ENCODE data around the gene SUV39H1. TPM values are rescaled to one million over a fixed set of nuclear protein-coding genes. Genes with fewer than 3 reads are reported as not detected.

Gene SUV39H1
- total RNA-seq, 1 donor: 17.0 TPM

- DNase-seq (ENCODE audit: low read depth in 2 of 3, low spot score in 2 of 3): no peak
These were observed 57.7 kb downstream of the SUV39H1 start for GRCh38 chrX:48754238-48754637.

Small RNAs within 50 kb of the gene (small RNA-seq; reads per million reads assigned to genes)
- not detected for gene RNU6-1056P

Other genes starting within 250 kb of the SUV39H1 start
- 76.7 TPM for gene SLC38A5, start 226.5 kb upstream of the SUV39H1 start, total RNA-seq
- gene FTSJ1, start 220.5 kb upstream of the SUV39H1 start, total RNA-seq: 69.2 TPM
- gene PORCN, start 187.7 kb upstream of the SUV39H1 start, total RNA-seq: 21.0 TPM
- 171 TPM for gene EBP, start 174.9 kb upstream of the SUV39H1 start, total RNA-seq
- gene TBC1D25, start 157.0 kb upstream of the SUV39H1 start, total RNA-seq: 19.7 TPM
- gene RBM3, start 122.2 kb upstream of the SUV39H1 start, total RNA-seq: 238 TPM
- gene WDR13, start 99.2 kb upstream of the SUV39H1 start, total RNA-seq: 235 TPM
- gene WAS, start 12.9 kb upstream of the SUV39H1 start, total RNA-seq: 52.0 TPM
- gene GLOD5, start 65.0 kb downstream of the SUV39H1 start, total RNA-seq: 0.27 TPM
- 32.6 TPM for gene GATA1, start 89.9 kb downstream of the SUV39H1 start, total RNA-seq
- gene HDAC6, start 105.3 kb downstream of the SUV39H1 start, total RNA-seq: 133 TPM
- 0.27 TPM for gene ERAS, start 129.8 kb downstream of the SUV39H1 start, total RNA-seq
- 1.1 TPM for gene PCSK1N, start 138.9 kb downstream of the SUV39H1 start, total RNA-seq
- gene TIMM17B, start 201.0 kb downstream of the SUV39H1 start, total RNA-seq: 37.2 TPM
- gene PQBP1, start 201.2 kb downstream of the SUV39H1 start, total RNA-seq: 89.9 TPM
- gene SLC35A2, start 214.9 kb downstream of the SUV39H1 start, total RNA-seq: 14.3 TPM
- 142 TPM for gene PIM2, start 222.3 kb downstream of the SUV39H1 start, total RNA-seq

Data from hematopoietic multipotent progenitor cell (in vitro differentiated cells).